ENCODE measurements around the gene CYCS.

DNA sequence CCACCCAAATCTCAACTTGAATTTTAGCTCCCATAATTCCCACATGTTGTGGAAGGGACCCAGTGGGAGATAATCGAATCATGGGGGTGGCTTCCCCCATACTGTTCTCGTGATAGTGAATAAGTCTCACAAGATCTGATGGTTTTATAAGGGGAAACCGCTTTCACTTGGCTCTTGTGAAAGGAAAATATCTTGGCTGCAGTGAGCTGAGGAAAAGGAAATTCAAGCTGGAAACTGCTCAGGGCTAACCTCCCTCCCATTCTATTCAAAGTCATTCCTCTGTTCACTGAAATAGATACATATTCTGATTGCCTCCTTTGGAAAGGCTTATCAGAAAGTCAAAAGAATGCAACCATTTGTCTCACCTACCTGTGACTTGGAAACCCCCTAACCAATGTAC is 15.8 kb downstream of the CYCS start:
- TF ChIP-seq CTCF (IDR thresholded peaks at IDR 0.05): no peak
- TF ChIP-seq POLR2A (IDR thresholded peaks at IDR 0.05): no peak
